ENCODE data around the gene RABEP1. TPM values are rescaled to one million over a fixed set of nuclear protein-coding genes. Genes with fewer than 3 reads are reported as not detected.
A peak's percentile ranks its signal among the peaks of the same experiment; 100 is the strongest.

The RABEP1 gene
- total and polyA plus RNA-seq, 8 donors: 12.1 to 89.7 (median 19.8) TPM

DNA sequence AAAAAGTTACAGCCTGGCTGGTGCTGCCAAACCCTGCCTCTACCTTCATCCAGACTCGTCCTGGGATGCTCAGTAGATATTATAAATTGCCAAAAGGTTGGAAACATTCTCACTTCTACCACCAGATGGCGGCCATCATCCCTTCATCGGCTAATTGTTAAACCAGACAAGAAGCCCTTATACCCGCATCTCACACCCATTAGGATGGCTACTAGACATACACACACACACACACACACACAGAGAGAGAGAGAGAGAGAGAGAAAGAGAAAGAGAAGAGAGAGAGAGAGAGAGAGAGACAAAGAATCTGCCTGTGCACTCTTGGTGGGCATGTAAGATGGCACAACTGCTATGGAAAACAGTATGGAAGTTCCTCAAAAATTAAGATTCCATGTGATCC is 32.5 kb upstream of the RABEP1 start:
- Histone ChIP-seq H3K27me3 (peaks cover 0 to 24% (median 0%) of the 10 kb centered on the region in 3 donors), H3K9me3 (no peaks in the 10 kb centered on the region), H3K27ac (no peak overlapping the region), H3K36me3 (no peaks in the 10 kb centered on the region), H3K4me1 (peaks cover 0 to 3% (median 0%) of the 10 kb centered on the region in 4 donors), H3K4me3 (no peak overlapping the region)
- peak; percentile 61 to 89 for DNase-seq
- WGBS, 5 donors: 0 to 1% (median 1%) methylated on average over 4 of the region's 4 CpGs
- TF ChIP-seq POLR2AphosphoS5 (IDR thresholded peaks at IDR 0.05) (peak in 1 of 3 donors; percentile 30), POLR2A (IDR thresholded peaks at IDR 0.05) (no peak), EP300 (IDR thresholded peaks at IDR 0.05) (no peak)
- TF ChIP-seq, protein P1, sequence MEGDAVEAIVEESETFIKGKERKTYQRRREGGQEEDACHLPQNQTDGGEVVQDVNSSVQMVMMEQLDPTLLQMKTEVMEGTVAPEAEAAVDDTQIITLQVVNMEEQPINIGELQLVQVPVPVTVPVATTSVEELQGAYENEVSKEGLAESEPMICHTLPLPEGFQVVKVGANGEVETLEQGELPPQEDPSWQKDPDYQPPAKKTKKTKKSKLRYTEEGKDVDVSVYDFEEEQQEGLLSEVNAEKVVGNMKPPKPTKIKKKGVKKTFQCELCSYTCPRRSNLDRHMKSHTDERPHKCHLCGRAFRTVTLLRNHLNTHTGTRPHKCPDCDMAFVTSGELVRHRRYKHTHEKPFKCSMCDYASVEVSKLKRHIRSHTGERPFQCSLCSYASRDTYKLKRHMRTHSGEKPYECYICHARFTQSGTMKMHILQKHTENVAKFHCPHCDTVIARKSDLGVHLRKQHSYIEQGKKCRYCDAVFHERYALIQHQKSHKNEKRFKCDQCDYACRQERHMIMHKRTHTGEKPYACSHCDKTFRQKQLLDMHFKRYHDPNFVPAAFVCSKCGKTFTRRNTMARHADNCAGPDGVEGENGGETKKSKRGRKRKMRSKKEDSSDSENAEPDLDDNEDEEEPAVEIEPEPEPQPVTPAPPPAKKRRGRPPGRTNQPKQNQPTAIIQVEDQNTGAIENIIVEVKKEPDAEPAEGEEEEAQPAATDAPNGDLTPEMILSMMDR (IDR thresholded peaks at IDR 0.05): peak in 5 of 7 experiments; percentile 47 to 78 (median 52)
- intact Hi-C loops (cut with DNase I; ENCODE audit: low total_unique reads): no loop called here

DNA sequence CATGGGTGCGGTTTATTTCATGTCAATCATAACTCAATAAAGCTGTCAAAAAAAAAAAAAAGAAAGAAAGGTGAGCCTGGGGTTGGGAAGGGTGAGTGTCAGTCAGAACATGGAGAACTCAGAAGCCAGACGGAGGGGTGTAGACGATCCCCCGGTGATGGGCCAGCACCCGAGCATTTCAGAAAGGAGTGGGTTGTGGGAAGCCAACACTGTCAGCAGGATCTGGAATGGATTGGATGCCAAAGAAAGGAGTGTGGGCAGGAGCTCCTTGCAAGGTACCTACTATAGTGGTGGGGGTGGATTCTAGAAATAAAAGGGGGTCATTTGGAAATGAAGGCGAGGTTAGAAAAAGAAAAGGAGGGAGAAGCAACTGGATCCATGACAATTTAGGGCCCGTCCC is 27.7 kb upstream of the RABEP1 start:
- no peak for DNase-seq
- Histone ChIP-seq H3K9me3 (no peaks in the 10 kb centered on the region), H3K4me1 (peaks cover 0 to 3% (median 0%) of the 10 kb centered on the region in 4 donors), H3K27me3 (no peaks in the 10 kb centered on the region), H3K27ac (no peak overlapping the region), H3K36me3 (no peaks in the 10 kb centered on the region), H3K4me3 (no peak overlapping the region)
- intact Hi-C loops (cut with DNase I; ENCODE audit: low total_unique reads): no loop called here
- TF ChIP-seq, protein P1 (IDR thresholded peaks at IDR 0.05): no peak
- no peak for TF ChIP-seq POLR2A (IDR thresholded peaks at IDR 0.05)
- no peak for TF ChIP-seq POLR2AphosphoS5 (IDR thresholded peaks at IDR 0.05)
- TF ChIP-seq EP300 (IDR thresholded peaks at IDR 0.05): no peak
- WGBS, 5 donors: 75 to 84% (median 80%) methylated on average over 7 of the region's 7 CpGs

DNA sequence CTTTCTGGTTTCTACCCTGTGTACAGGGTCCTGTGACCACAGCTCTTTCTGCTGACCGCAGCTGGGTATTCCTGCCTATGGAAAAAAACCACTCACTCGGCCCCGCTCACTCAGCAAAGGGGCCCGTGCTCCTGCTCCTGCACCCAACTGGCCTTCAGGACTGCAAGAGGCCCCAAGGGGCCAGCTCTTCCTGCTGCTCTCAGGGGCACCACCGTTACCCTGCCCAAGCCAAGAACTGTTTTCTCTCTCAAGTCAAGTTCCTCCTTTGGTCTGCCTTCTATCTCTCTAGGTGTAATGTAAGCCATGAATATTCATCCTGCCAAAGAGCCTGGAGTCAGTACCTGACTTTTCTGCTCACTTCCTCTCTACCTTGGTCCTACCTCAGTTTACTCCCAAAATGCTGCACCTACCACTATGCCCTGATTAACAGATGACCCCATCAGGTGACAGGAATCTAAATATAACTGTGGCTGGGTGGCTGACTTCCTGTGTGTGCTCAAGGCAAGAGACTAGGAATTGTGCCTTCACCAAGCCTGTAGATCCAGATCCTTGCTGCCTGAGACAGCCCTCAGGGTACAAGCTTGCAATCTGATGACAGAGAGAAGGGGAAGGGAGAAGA is 27.1 kb upstream of the RABEP1 start:
- Histone ChIP-seq H3K27me3 (no peaks in the 10 kb centered on the region), H3K4me3 (no peak overlapping the region), H3K9me3 (no peaks in the 10 kb centered on the region), H3K4me1 (no peaks in the 10 kb centered on the region), H3K27ac (no peak overlapping the region), H3K36me3 (no peaks in the 10 kb centered on the region)
- intact Hi-C loops (cut with DNase I; ENCODE audit: low total_unique reads): no loop called here
- DNase-seq: peak in 1 of 2 donors; percentile 30
- WGBS, 5 donors: 76 to 90% (median 81%) methylated on average over 5 of the region's 5 CpGs
- TF ChIP-seq, protein P1 (IDR thresholded peaks at IDR 0.05): no peak
- no peak for TF ChIP-seq EP300 (IDR thresholded peaks at IDR 0.05)
- TF ChIP-seq POLR2A (IDR thresholded peaks at IDR 0.05): no peak
- no peak for TF ChIP-seq POLR2AphosphoS5 (IDR thresholded peaks at IDR 0.05)

DNA sequence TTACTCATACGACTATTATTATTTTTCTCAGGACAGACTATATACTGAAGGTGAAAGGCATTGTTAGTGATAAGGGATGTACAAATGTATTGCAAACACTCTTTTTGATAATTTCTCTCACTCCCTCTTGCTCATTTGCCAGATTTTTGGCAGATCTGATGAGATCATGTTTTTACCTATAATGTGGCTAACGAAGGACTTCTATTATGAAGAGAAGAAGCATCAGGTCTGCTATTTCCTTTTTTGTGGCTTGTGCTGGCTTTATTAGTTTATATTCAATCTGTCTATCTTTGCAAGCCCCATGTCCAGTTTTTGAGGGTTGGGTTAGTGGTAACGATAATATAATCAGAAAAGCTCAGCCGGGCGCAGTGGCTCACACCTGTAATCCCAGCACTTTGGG is 25.0 kb upstream of the RABEP1 start:
- TF ChIP-seq EP300 (IDR thresholded peaks at IDR 0.05) (no peak), POLR2A (IDR thresholded peaks at IDR 0.05) (no peak), POLR2AphosphoS5 (IDR thresholded peaks at IDR 0.05) (no peak)
- TF ChIP-seq, protein P1 (IDR thresholded peaks at IDR 0.05): no peak
- no peak for DNase-seq
- Histone ChIP-seq H3K27ac (no peak overlapping the region), H3K4me1 (no peaks in the 10 kb centered on the region), H3K36me3 (no peaks in the 10 kb centered on the region), H3K27me3 (no peaks in the 10 kb centered on the region), H3K4me3 (no peak overlapping the region), H3K9me3 (no peaks in the 10 kb centered on the region)
- 81 to 88% (median 86%) methylated on average over 5 of the region's 5 CpGs for WGBS, 5 donors
- intact Hi-C loops (cut with DNase I; ENCODE audit: low total_unique reads): no loop called here
